Heart left ventricle (tissue), 13 donors: ENCODE data around the gene ROR1.

Experiments
- POLR2A ChIP-seq, 2 donors: fragments of 450-650 bp; IDR thresholded peaks; one replicate each; pipeline ENCODE4 v1.6.1; 2017; ENCODE audit warnings: antibody characterized with exemption in 2 of 2, mild to moderate bottlenecking in 2 of 2, moderate library complexity in 2 of 2
- TF ChIP-seq, protein P1 (sequence below), 12 donors: fragments of 200-600 bp; sonication (generic) in 4 of 12; IDR thresholded peaks; one replicate each; pipeline versions ENCODE4 v1.5.0 to v1.8.0; 2018 to 2022; ENCODE audit warnings: antibody characterized with exemption in 12 of 12, mild to moderate bottlenecking in 5 of 12
- donor health status: ischemic (EF 13 %, LVEDD 7.1; RV severe dilation, severe dysfunction).
- donor health status: DM: no; HTN: yes; CAD: no.
- donor health status: DM: no; HTN: no; CAD: no.
- donor health status: ischemic (EF 25% LVEDD 6.9; RV normal size, moderate dysfunction).
- donor health status: ischemic (EF 25% LVEDD 5.7; RV mildly dilated, moderate dysfunction).
- donor health status: ischemic (EF 35%, LVEDD 5.7; RV mildly dilated, moderate dysfunction).
- donor health status: nonischemic (EF 11% LVEDD 7.7; RV severe dilation, severe dysfunction).
- donor health status: DM: yes; HTN: yes; CAD: no.
- donor health status: PGD.
- donor health status: ischemic (EF 29% LVEDD 5.4; RV normal size, mild dysfunction).
- donor health status: nonischemic (EF 23%, LVEDD 6.1; RV moderate dilation, normal function).

DNA sequence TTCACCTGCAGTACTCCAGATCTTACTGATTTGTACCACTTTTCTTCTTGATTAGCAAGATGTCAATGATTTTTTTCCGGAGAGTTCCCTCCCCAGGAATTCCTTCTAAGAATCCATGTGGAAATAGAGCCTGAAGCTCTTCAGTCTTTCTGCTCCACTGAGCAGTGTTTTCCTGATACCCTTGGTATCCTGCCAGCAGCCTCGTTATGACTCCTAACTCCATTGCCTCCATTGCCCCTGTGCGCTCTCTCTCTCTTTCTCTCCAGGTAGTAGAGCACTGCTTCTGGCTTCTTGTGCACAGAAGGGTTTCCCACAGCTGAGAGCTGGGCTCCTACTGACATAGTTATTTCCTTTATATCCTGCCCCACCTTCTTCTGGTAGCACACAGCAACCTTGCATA, 441.8 kb downstream of the ROR1 start:
- TF ChIP-seq, protein P1, sequence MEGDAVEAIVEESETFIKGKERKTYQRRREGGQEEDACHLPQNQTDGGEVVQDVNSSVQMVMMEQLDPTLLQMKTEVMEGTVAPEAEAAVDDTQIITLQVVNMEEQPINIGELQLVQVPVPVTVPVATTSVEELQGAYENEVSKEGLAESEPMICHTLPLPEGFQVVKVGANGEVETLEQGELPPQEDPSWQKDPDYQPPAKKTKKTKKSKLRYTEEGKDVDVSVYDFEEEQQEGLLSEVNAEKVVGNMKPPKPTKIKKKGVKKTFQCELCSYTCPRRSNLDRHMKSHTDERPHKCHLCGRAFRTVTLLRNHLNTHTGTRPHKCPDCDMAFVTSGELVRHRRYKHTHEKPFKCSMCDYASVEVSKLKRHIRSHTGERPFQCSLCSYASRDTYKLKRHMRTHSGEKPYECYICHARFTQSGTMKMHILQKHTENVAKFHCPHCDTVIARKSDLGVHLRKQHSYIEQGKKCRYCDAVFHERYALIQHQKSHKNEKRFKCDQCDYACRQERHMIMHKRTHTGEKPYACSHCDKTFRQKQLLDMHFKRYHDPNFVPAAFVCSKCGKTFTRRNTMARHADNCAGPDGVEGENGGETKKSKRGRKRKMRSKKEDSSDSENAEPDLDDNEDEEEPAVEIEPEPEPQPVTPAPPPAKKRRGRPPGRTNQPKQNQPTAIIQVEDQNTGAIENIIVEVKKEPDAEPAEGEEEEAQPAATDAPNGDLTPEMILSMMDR (IDR thresholded peaks at IDR 0.05), result no peak
- no peak for TF ChIP-seq POLR2A (IDR thresholded peaks at IDR 0.05)
